Liver (tissue), 9 donors: Measurements from ENCODE around the gene EXT2. TPM values are rescaled to one million over a fixed set of nuclear protein-coding genes. Genes with fewer than 3 reads are reported as not detected.

Experiments used
- DNase-seq: peaks from one replicate; pipeline ENCODE4 v3.0.0-alpha.2; 2017; ENCODE audit warnings: low spot score
- H3K27ac ChIP-seq, 2 donors: one replicate each; pipeline ENCODE4 v1.7.0; 2013; ENCODE audit warnings: inconsistent platforms in 2 of 2, low read length in 2 of 2, control low read depth in 1 of 2, low read depth in 1 of 2, mild to moderate bottlenecking in 1 of 2
- H3K27me3 ChIP-seq, 4 donors: one replicate each; pipeline versions ENCODE4 v1.6.1 to v1.7.0; 2013; ENCODE audit warnings: low read length in 3 of 4, inconsistent platforms in 1 of 4, mild to moderate bottlenecking in 1 of 4, moderate library complexity in 1 of 4; ENCODE audit not compliant: control insufficient read depth in 4 of 4, insufficient read depth in 4 of 4
- H3K36me3 ChIP-seq, 4 donors: one replicate each; pipeline versions ENCODE4 v1.6.1 to v1.7.0; 2013; ENCODE audit warnings: low read length in 3 of 4, mild to moderate bottlenecking in 3 of 4, low read depth in 1 of 4, moderate library complexity in 1 of 4; ENCODE audit not compliant: control insufficient read depth in 4 of 4, insufficient read depth in 3 of 4
- H3K4me1 ChIP-seq, 4 donors: one replicate each; pipeline versions ENCODE4 v1.6.1 to v1.7.0; 2013; ENCODE audit warnings: low read length in 3 of 4, mild to moderate bottlenecking in 3 of 4, moderate library complexity in 1 of 4; ENCODE audit not compliant: control insufficient read depth in 4 of 4, insufficient read depth in 4 of 4
- H3K4me3 ChIP-seq, 3 donors: one replicate each; pipeline versions ENCODE4 v1.6.1 to v1.7.0; 2013; ENCODE audit warnings: low read length in 3 of 3, control low read depth in 1 of 3, low read depth in 1 of 3, mild to moderate bottlenecking in 1 of 3
- H3K9ac ChIP-seq, 2 donors: one replicate each; pipeline ENCODE4 v1.7.0; 2013; ENCODE audit warnings: low read length in 2 of 2, mild to moderate bottlenecking in 2 of 2, moderate library complexity in 2 of 2, control low read depth in 1 of 2, low read depth in 1 of 2
- H3K9me3 ChIP-seq, 4 donors: one replicate each; pipeline versions ENCODE4 v1.6.1 to v1.7.0; 2013; ENCODE audit warnings: low read length in 3 of 4; ENCODE audit not compliant: control insufficient read depth in 4 of 4
- ATF3 ChIP-seq: IDR thresholded peaks from 2 replicates; pipeline ENCODE4 v1.6.1; 2016; ENCODE audit warnings: antibody characterized with exemption
- CTCF ChIP-seq: fragments of 150-350 bp; IDR thresholded peaks from 2 replicates; pipeline ENCODE4 v1.5.1; 2017; ENCODE audit warnings: improper control_type of control experiment, low read depth, low read length; ENCODE audit not compliant: missing input control
- EGR1 ChIP-seq, 2 donors: IDR thresholded peaks; 2 replicates each; pipeline ENCODE4 v1.6.1; 2016 to 2018; ENCODE audit warnings: antibody characterized with exemption in 2 of 2, low read depth in 2 of 2
- FOXA1 ChIP-seq: IDR thresholded peaks from 2 replicates; pipeline ENCODE4 v1.6.1; 2016; ENCODE audit warnings: antibody characterized with exemption
- FOXA2 ChIP-seq: IDR thresholded peaks from 2 replicates; pipeline ENCODE4 v1.6.1; 2016; ENCODE audit warnings: antibody characterized with exemption
- GABPA ChIP-seq, 2 donors: IDR thresholded peaks in 1 of 2; conservative IDR thresholded peaks in 1 of 2; 2 replicates each; pipeline ENCODE4 v1.6.1; 2016; ENCODE audit warnings: antibody characterized with exemption in 2 of 2, mild to moderate bottlenecking in 1 of 2, moderate library complexity in 1 of 2
- HNF4A ChIP-seq, 2 donors: conservative IDR thresholded peaks; 2 replicates each; pipeline ENCODE4 v1.6.1; 2016; ENCODE audit warnings: antibody characterized with exemption in 2 of 2, mild to moderate bottlenecking in 2 of 2
- HNF4G ChIP-seq: IDR thresholded peaks from 2 replicates; pipeline ENCODE4 v1.6.1; 2016; ENCODE audit warnings: antibody characterized with exemption
- JUND ChIP-seq, 2 donors: IDR thresholded peaks; 2 replicates each; pipeline ENCODE4 v1.6.1; 2016; ENCODE audit warnings: antibody characterized with exemption in 2 of 2
- MAX ChIP-seq: IDR thresholded peaks from 2 replicates; pipeline ENCODE4 v1.6.1; 2016; ENCODE audit warnings: antibody characterized with exemption
- NR2F2 ChIP-seq: IDR thresholded peaks from 2 replicates; pipeline ENCODE4 v1.6.1; 2016; ENCODE audit warnings: antibody characterized with exemption
- RAD21 ChIP-seq, 2 donors: IDR thresholded peaks; 2 replicates each; pipeline ENCODE4 v1.6.1; 2016; ENCODE audit warnings: antibody characterized with exemption in 2 of 2, mild to moderate bottlenecking in 2 of 2
- RXRA ChIP-seq, 2 donors: IDR thresholded peaks; 2 replicates each; pipeline ENCODE4 v1.6.1; 2017 to 2018; ENCODE audit warnings: antibody characterized with exemption in 2 of 2, mild to moderate bottlenecking in 1 of 2
- SP1 ChIP-seq: IDR thresholded peaks from 2 replicates; pipeline ENCODE4 v1.6.1; 2018; ENCODE audit warnings: antibody characterized with exemption, mild to moderate bottlenecking
- TAF1 ChIP-seq: conservative IDR thresholded peaks from 2 replicates; pipeline ENCODE4 v1.6.1; 2016; ENCODE audit warnings: antibody characterized with exemption, mild to moderate bottlenecking
- YY1 ChIP-seq: IDR thresholded peaks from 2 replicates; pipeline ENCODE4 v1.6.1; 2016; ENCODE audit warnings: antibody characterized with exemption, mild to moderate bottlenecking
- WGBS: extraction: QIAGEN DNeasy Blood & Tissue Kit; methylation state at CpG from one replicate; pipeline ENCODE4 v1.1.7; 2013; 5-methylcytosine and 5-hydroxymethylcytosine counted together
- polyA plus RNA-seq, 2 donors: library from polyadenylated mRNA; stranded (reverse) in 1 of 2; unstranded in 1 of 2; fragments of 200-250 nt in 1 of 2; fragments of >200 nt in 1 of 2; fragmentation: Nextera tagmentation in 1 of 2; extraction: Ambion mirVana in 1 of 2; gene quantifications; one replicate each; pipeline versions ENCODE4 v1.2.1 to v1.2.3, GENCODE V29; 2013 to 2015
- total RNA-seq, 2 donors: library from RNA; depleted of rRNA; stranded (reverse); fragments of >200 nt; gene quantifications; one replicate each; pipeline ENCODE4 v1.2.3, GENCODE V29; 2014
- TF ChIP-seq, protein P1 (sequence below): IDR thresholded peaks from 2 replicates; pipeline ENCODE4 v1.6.1; 2016; ENCODE audit warnings: antibody characterized with exemption, mild to moderate bottlenecking
- TF ChIP-seq, protein P2 (sequence below): IDR thresholded peaks from 2 replicates; pipeline ENCODE4 v1.6.1; 2016; ENCODE audit warnings: antibody characterized with exemption
- donor health status: healthy.
- donor health status: healthy.
- donor health status: healthy.
- donor health status: healthy.
- donor health status: healthy.

Gene EXT2
- total and polyA plus RNA-seq, 4 donors = 8.4 to 36.1 (median 29.8) TPM

GRCh38 chr11:44269369-44270351 lies 174.2 kb downstream of the EXT2 start:
- DNase-seq = no peak
- H3K4me3 ChIP-seq = no peak overlapping the region
- WGBS = 77% methylated on average over 17 of the region's 17 CpGs
- H3K27ac ChIP-seq = no peak overlapping the region
- H3K36me3 ChIP-seq = no peaks in the 10 kb centered on the region
- H3K4me1 ChIP-seq = no peaks in the 10 kb centered on the region
- H3K27me3 ChIP-seq = no peaks in the 10 kb centered on the region
- no peaks in the 10 kb centered on the region for H3K9me3 ChIP-seq
- no peak overlapping the region for H3K9ac ChIP-seq
- TF ChIP-seq MAX (no peak), ATF3 (no peak), RXRA (IDR thresholded peaks at IDR 0.05) (no peak), YY1 (no peak), HNF4G (no peak), GABPA (IDR thresholded peaks at IDR 0.05 in 1 of 2, conservative IDR thresholded peaks at IDR 0.05 in 1 of 2) (no peak), TAF1 (no peak), FOXA2 (no peak), FOXA1 (no peak), EGR1 (IDR thresholded peaks at IDR 0.05; ENCODE audit: low read depth in 2 of 2) (no peak), CTCF (no peak), NR2F2 (no peak), HNF4A (conservative IDR thresholded peaks at IDR 0.05) (no peak), RAD21 (IDR thresholded peaks at IDR 0.05) (no peak), SP1 (no peak), JUND (IDR thresholded peaks at IDR 0.05) (no peak)
- TF ChIP-seq, protein P1, sequence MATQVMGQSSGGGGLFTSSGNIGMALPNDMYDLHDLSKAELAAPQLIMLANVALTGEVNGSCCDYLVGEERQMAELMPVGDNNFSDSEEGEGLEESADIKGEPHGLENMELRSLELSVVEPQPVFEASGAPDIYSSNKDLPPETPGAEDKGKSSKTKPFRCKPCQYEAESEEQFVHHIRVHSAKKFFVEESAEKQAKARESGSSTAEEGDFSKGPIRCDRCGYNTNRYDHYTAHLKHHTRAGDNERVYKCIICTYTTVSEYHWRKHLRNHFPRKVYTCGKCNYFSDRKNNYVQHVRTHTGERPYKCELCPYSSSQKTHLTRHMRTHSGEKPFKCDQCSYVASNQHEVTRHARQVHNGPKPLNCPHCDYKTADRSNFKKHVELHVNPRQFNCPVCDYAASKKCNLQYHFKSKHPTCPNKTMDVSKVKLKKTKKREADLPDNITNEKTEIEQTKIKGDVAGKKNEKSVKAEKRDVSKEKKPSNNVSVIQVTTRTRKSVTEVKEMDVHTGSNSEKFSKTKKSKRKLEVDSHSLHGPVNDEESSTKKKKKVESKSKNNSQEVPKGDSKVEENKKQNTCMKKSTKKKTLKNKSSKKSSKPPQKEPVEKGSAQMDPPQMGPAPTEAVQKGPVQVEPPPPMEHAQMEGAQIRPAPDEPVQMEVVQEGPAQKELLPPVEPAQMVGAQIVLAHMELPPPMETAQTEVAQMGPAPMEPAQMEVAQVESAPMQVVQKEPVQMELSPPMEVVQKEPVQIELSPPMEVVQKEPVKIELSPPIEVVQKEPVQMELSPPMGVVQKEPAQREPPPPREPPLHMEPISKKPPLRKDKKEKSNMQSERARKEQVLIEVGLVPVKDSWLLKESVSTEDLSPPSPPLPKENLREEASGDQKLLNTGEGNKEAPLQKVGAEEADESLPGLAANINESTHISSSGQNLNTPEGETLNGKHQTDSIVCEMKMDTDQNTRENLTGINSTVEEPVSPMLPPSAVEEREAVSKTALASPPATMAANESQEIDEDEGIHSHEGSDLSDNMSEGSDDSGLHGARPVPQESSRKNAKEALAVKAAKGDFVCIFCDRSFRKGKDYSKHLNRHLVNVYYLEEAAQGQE = no peak
- TF ChIP-seq, protein P2, sequence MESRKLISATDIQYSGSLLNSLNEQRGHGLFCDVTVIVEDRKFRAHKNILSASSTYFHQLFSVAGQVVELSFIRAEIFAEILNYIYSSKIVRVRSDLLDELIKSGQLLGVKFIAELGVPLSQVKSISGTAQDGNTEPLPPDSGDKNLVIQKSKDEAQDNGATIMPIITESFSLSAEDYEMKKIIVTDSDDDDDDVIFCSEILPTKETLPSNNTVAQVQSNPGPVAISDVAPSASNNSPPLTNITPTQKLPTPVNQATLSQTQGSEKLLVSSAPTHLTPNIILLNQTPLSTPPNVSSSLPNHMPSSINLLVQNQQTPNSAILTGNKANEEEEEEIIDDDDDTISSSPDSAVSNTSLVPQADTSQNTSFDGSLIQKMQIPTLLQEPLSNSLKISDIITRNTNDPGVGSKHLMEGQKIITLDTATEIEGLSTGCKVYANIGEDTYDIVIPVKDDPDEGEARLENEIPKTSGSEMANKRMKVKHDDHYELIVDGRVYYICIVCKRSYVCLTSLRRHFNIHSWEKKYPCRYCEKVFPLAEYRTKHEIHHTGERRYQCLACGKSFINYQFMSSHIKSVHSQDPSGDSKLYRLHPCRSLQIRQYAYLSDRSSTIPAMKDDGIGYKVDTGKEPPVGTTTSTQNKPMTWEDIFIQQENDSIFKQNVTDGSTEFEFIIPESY = no peak
